ENCODE measurements around the gene RHBDF1.
"Not testable (repeated sequence)": the region's sequence is repeated elsewhere in the genome, so short reads cannot be mapped to it uniquely, and the experiment has no call there.

RHBDF1 gene

DNA sequence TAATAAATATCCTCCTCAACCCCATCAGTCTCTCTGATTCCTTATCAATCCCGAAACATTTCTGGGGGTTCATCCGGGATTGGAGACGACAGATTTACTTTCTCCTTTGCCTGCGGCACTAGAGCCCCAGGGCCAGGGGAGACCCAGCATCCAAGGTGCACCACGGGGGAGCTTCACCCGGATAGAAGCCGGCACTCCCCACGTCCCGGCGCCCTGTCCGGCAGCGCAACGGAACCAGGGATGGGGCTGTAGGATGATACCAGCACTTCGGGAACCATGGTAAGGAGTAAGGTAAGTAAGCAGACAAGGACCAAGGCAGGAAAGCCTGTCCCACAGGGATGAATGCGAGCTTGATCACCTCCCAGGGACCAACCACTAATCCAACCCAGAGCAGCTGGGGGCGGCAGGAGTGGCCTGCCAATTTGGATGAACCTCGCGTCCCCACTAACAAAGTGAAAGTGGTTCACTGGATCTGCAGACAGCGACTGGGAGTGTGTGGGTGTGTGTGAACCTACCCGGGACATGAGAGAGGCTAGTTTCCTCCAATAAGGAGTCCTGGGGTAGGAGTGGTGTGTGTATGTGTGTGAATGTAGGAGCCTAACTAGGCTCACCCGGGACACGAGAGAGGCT, 30.9 kb downstream of the RHBDF1 start:
- DNase-seq (ENCODE audit: insufficient read length, low spot score) (no peak), FAIRE-seq (no peak)

DNA sequence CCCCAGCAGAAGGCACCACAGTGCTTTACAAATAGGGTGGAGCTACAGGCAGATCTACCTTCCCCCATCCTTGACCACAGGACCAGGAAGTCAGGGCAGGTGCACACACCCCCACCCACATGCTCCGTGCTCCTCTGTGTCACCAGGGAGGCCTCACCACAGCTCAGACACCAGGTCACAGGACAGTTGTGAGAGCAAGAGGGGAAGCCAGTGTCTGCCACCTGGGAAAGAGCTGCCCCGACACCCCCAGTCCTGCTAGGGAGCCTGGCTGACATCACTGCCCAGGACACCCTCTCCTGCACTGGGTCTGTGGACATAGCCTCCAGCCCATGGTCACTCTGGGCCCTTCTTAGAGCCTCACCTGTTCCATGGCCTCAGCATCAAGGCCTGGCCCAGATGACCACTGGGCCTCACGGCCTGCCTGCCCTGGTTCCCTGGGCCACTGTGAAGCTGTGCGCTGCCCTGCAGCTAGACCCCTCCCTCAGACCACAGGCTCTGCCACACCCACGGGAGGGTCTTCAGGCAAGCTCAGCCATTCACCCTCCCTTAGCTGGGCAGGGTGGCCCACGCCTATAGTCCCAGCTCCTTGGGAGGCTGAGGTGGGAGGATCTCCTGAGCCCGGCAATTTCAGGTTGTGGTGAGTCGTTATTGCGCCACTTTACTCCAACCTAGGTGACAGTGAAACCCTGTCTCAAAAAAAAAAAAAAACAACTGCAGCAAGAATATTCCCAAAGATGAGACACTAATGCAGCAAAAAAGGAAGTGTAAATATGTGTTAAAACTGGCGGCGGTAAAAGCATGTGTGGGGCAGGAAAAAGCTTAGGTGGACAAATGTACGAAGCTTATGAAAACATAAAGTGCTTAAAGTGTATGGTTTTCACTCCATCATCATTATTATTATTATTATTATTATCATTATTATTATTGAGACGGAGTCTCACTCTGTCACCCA, 33.2 kb downstream of the RHBDF1 start:
- peak; percentile 86 for DNase-seq (ENCODE audit: insufficient read length, low spot score)

DNA sequence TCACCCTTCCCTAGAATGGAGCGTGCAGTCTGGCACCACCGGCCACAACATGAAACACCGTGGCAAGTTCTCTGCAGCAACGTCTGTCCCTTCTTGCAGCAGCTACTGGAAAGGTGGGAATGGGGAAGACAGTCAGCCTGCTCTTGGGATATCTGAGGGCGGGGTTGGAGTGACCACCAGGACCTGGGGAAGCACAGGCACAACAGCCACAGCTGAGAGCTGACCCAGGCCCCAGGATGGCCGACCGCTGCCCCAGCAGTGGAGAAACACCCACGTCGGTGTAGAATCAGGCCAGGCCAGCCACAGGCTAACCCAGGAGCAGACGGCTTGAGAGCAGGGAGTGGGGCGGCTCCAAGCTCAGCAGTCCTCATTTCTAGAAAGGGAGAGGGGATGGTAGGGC, 34.2 kb downstream of the RHBDF1 start:
- DNase-seq (ENCODE audit: insufficient read length, low spot score); FAIRE-seq: not testable (repeated sequence)

More for the DNA sequence above, 33.2 kb downstream of the RHBDF1 start:
- no peak for FAIRE-seq

DNA sequence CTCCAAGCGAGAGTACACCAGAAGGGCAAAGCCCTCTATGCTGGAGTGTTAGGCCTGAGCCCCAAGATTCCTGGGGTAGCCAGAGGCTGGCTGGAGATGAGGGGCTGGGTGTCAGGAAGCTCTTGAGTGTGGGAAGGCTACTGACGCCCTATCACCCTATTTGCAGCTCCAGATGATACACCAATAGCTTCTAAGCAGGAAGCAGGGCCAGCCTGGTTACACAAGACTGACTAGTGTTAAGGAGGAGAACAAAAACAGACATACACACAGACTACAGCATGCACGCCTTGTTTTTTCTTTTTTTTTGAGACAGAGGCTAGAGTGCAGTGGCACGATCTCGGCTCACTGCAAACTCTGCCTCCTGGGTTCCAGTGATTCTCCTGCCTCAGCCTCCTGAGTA, 34.9 kb downstream of the RHBDF1 start:
- no peak for DNase-seq (ENCODE audit: insufficient read length, low spot score)

DNA sequence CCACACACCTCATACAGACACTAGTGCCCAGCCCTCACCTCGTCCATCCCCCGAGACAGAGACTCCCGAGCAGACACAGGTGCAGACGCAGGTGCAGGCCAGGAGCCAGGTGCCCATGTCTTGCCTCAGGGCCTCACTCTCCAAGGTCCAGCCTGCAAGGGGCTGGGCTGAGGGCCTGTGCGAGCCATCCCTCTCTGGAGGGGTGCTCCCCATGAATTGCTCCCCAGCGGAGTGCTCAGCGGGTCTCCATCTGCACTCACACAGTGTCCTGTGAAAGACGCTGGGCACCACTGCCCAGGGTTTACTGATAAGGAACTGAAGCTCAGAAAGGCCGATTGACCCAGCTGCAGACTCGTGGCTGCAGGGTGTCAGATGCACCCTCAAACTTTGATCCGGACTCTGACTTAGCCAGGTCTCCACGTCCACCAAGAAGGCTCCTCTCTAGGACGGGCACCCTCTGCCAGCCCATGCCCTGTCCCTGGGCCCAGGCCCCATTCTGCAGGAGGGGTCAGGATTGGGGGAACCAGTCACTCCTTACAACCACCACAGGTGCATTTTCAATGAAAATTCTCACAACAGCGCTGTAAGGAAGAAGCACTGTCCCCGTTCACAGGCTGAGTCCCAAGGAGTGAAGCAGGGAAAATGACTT, 36.0 kb downstream of the RHBDF1 start:
- DNase-seq (ENCODE audit: insufficient read length, low spot score) = no peak
- no peak for FAIRE-seq

More for the DNA sequence above, 34.9 kb downstream of the RHBDF1 start:
- no peak for FAIRE-seq

DNA sequence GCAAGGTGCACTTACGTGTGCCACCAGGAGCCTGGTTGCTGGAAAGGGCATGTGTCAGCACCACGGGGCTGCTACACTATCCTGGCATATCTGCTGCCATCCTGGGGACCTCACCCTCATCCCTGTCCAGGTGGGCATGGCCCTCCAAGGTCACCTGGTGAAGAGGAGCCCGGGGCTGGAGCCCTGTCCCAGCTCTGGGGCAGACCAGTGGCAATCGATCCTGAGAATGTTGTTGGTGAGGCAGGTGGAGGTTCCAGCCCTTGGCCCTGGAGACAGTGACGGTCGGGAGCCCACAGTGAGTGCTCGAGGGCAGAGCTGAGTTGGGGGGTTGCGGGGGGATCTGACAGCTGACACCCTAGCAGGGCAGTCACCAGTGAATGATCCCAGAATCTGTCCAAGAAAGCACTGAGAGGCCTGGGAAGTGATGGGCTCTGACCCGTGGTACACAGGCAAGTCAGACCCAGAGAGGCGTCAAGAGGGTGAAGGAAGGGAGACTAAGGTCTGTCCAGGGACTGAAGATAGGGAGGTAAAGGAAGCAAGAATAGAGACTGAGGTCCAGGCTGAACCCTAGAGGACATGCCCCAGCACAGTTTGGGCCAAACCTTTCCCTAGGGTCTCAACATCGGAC, 36.6 kb downstream of the RHBDF1 start:
- DNase-seq (ENCODE audit: insufficient read length, low spot score) = no peak
- FAIRE-seq = no peak

DNA sequence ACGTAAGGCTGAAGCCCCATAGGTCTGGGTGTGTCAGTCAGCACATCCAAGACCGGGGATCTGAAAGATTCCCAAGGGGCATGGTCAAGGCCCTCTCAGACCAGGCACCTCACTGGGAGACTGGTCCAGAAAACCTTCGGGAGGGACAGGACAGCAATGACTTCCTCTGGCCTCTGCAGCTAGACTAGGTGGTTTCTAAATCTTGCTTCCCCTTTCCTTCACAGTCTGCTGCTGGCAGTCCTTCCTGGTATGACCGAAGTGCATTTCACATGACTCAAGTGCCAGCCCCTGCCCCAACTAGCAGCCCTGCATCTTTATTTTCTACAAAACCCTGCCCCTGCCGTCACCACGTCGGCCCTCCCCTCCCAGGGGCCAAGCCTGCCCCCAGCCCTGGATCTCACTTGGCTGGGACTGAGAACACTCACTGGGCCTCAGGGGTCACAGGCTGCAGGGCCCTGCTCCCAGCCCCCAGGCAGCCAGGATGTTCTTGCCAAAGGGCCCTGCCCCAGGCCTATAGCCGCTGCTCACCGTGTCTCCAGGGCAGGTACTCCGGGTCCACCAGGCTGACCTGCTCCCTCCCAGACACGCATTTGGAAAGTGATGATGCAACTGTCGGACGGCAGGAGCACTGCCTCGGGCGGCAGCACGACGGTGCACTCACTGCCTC, 37.3 kb downstream of the RHBDF1 start:
- FAIRE-seq (peak; percentile 90), DNase-seq (ENCODE audit: insufficient read length, low spot score) (no peak)

DNA sequence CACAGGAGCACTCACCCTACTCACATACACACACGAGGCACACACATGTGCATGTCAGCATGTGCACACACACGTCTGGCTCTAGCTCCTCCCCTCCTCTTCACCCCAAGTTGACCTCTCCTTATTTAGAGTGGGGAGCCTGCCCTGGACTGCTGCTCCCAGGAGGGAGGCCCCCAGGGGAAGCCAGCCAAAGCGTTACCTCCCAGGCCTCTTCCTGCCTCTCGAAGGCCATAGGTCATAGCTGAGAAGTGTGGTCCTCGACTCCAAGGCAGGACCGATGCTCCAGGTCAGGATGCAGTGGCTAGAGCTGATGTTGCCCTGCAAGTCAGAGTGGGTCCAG, 37.8 kb downstream of the RHBDF1 start:
- no peak for DNase-seq (ENCODE audit: insufficient read length, low spot score)
- no peak for FAIRE-seq

DNA sequence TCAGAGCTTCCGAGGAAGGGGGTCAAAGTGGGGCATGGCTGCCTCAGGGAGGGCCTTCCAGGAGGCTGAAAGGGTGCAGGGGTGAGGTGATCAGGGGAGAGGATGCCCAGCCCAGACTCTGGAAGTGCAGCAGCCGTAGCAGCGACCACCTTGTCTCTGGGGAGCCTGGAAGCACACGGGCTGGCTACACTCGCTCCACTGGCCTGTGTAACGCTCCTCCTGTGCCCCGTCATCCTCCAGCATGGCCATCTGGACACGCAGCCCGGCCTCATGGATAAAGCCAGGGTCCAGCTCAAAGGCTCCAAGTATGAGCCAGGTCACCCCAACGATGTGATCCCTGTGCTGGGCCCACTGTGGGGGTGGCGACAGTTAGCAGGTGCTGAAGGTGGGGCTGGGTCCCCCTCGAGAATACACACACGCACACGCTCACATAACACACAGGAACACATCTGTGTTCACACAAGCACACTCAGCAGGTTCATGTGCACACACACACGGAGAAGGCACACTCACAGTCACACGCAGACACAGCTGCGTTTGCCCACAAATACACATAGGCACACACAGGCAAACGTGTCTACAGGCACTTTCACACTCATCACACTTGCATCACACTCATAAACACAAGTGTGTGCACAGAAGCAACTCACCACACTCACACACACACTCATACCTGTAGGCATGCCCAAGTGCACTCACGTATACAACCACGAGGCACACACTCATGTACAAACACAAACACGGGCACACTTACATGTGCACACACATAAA, 38.4 kb downstream of the RHBDF1 start:
- DNase-seq (ENCODE audit: insufficient read length, low spot score) (no peak), FAIRE-seq (peak; percentile 21)

DNA sequence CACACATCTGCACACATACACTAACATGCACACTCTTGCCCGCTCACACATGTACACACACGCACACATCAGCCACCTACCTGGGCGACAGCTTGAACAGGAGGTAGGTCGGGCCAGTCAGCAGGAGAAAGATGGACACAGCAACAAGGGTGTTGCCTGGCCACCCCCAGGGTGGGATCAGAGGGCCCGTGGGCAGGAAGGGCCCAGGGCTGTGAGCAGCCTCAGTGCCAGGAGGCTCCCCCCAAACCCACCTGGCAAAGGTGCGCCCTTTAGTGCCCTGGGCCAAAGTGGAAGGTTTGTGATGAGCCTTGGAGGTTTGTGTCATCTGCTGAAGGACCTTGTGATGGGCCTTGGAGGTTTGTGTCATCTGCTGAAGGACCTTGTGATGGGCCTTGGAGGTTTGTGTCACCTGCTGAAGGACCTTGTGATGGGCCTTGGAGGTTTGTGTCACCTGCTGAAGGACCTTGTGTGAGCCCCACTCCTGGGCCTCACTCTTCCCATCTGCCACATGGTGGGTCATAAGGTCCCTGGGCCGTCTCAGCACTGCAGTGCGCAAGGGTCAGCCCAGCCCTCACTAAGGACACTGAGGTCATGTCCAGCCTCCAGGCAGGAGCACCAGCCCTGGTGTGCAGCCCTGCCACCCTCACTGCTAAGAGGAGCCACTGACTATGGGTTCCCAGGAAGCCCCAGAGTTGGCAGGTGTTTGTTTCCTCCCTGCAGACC, 39.1 kb downstream of the RHBDF1 start:
- FAIRE-seq; DNase-seq (ENCODE audit: insufficient read length, low spot score): not testable (repeated sequence)

DNA sequence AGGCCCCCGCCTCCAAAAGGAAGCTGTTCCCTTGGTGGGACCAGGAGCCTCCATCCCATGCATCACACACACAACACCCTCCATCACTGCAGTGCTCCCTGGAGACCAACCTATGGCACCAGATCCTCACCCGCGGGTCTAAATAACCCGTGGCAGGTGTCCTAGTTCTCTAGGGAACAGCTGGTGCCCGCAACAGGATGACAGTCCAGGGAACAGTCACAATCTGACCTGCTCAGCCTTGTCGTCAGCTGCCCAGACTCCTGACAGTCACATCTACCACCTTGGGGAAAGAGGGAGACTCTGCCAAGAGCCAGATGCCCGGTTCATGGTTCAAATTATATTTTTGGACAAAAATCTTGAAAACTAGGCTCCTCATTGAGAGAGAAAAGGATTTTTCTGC, 41.8 kb downstream of the RHBDF1 start:
- FAIRE-seq; DNase-seq (ENCODE audit: insufficient read length, low spot score): not testable (repeated sequence)

DNA sequence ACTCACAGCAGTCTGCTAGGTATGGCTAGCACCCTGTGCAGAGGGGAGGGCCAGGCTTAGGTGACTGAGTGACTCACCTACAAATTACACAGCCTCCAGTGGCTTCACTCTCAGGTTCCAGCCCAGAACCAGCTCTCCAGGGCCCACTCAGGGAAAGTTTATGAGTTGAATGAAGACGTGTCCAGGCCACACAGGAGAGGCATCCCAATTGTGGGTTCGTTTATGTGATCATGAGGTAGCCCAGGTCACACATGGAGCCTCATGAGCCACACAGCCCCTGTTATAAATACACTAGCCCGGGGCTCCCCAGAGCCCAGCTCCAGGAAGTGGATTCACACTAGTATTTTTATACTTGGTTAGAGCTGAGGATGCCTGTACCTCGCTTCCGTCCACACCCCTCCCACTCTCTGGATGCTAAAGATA, 46.5 kb downstream of the RHBDF1 start:
- DNase-seq (ENCODE audit: insufficient read length, low spot score) = not testable (repeated sequence)
- FAIRE-seq = peak; percentile 86

DNA sequence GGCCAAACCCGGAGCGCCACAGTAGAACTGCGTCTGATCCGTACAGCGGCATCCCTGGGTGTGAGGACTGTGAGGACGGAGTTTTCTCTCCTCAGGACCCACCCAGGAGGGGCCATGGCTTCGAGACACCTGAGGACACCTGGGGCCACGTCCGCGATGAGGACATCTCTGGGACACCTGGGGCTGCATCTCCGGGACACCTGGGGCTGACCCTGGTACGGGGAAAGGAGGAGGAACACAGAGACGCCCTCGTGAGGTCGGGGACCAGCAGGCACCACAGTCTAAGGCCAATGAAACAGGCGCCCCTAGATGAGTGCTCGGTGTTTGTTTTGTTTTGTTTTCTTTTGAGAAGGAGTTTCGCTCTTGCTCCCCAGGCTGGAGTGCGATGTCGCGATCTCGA, 48.3 kb downstream of the RHBDF1 start:
- FAIRE-seq; DNase-seq (ENCODE audit: insufficient read length, low spot score): not testable (repeated sequence)

DNA sequence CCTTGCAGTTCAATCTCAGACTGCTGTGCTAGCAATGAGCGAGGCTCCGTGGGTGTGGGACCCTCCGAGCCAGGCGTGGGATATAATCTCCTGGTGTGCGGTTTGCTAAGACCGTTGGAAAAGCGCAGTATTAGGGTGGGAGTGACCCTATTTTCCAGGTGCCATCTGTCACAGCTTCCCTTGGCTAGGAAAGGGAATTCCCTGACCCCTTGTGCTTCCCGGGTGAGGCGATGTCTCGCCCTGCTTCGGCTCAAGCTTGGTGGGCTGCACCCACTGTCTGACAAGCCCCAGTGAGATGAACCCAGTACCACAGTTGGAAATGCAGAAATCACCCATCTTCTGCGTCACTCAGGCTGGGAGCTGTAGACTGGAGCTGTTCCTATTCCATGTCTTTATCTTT, 51.5 kb downstream of the RHBDF1 start:
- not testable (repeated sequence) for DNase-seq (ENCODE audit: insufficient read length, low spot score); FAIRE-seq

DNA sequence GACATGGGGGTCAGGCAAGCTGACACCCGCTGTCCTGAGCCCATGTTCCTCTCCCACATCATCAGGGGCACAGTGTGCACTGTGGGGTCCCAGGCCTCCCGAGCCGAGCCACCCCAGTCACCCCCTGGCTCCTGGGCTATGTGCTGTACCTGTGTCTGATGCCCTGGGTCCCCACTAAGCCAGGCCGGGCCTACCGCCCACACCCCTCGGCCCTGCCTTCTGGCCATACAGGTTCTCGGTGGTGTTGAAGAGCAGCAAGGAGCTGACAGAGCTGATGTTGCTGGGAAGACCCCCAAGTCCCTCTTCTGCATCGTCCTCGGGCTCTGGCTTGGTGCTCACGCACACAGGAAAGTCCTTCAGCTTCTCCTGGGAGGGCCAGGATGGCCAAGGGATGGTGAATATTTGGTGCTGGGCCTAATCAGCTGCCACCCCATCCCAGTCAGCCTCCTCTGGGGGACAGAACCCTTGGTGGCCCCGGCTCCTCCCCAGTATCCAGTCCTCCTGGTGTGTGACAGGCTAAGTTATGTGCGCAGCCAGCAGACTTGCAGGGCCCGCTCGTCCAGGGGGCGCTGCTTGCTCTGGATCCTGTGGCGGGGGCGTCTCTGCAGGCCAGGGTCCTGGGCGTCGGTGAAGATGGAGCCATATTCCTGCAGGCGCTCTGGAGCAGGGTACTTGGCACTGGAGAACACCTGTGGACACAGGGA, 55.2 kb downstream of the RHBDF1 start:
- FAIRE-seq; DNase-seq (ENCODE audit: insufficient read length, low spot score): not testable (repeated sequence)

DNA sequence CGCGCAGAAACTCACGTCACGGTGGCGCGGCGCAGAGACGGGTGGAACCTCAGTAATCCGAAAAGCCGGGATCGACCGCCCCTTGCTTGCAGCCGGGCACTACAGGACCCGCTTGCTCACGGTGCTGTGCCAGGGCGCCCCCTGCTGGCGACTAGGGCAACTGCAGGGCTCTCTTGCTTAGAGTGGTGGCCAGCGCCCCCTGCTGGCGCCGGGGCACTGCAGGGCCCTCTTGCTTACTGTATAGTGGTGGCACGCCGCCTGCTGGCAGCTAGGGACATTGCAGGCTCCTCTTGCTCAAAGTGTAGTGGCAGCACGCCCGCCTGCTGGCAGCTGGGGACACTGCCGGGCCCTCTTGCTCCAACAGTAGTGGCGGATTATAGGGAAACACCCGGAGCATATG, 61.7 kb downstream of the RHBDF1 start:
- not testable (repeated sequence) for DNase-seq (ENCODE audit: insufficient read length, low spot score); FAIRE-seq

DNA sequence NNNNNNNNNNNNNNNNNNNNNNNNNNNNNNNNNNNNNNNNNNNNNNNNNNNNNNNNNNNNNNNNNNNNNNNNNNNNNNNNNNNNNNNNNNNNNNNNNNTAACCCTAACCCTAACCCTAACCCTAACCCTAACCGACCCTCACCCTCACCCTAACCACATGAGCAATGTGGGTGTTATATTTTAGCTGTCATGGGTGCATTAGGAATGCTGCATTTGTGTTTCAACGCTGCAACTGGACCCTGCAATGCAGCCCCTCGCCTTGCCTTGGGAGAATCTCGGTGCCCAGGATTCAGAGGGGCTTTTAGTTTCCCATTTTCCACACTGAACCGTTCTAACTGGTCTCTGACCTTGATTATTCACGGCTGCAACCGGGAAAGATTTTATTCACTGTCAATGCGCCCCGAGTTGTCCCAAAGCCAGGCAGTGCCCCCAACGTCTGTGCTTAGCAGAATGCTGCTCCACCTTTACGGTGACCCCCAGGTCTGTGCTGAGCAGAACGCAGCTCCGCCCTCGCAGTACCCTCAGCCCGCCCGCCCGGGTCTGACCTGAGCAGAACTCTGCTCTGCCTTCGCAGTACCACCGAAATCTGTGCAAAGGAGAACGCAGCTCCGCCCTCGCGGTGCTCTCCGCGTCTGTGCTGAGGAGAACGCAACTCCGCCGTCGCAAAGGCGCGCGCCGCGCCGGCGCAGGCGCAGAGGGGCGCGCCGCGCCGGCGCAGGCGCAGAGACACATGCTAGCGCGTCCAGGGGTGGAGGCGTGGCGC, 62.3 kb downstream of the RHBDF1 start:
- FAIRE-seq (no peak), DNase-seq (ENCODE audit: insufficient read length, low spot score) (no peak)

All from GM19239 (cell line).